HEK293T (cell line): Measurements from ENCODE around the gene HDLBP.

ENCODE experiments used
- ARNT ChIP-seq: fragments of 450-650 bp; IDR thresholded peaks from 2 replicates; pipeline ENCODE4 v1.6.1; 2017; ENCODE audit warnings: mild to moderate bottlenecking
- HDGF ChIP-seq: fragments of 450-650 bp; IDR thresholded peaks from 2 replicates; pipeline ENCODE4 v1.6.1; 2017; ENCODE audit warnings: antibody characterized with exemption, borderline replicate concordance
- SP1 ChIP-seq: fragments of 450-650 bp; IDR thresholded peaks from 2 replicates; pipeline ENCODE4 v1.6.1; 2017
- SUZ12 ChIP-seq: fragments of 450-650 bp; IDR thresholded peaks from 2 replicates; pipeline ENCODE4 v1.6.1; 2016; ENCODE audit warnings: mild to moderate bottlenecking
- ZNF384 ChIP-seq: fragments of 450-650 bp; IDR thresholded peaks from 2 replicates; pipeline ENCODE4 v1.6.1; 2016

DNA sequence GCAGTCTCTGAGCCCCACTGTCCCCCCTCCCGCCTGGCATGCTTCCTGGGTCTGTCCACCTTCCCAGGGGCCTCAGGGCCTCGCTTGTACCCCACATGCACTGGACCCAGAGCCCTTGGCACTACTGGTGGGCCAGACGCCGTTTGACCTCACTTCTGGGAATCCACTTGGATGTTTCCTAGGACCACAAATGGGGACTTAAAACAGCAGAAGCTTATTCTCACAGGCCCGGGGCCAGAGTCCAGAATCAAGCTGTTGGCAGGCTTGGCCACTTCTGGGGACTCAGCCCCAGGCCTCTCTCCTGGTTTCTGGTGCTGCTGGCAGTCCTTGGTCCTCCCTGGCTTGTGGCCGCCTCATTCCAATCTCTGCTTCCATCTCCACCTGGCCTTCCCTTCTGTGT is 107.4 kb downstream of the HDLBP start:
- TF ChIP-seq SP1 (no peak), SUZ12 (no peak), ZNF384 (no peak), ARNT (no peak), HDGF (no peak)
